Spleen (tissue), 7 donors: ENCODE results near the gene SPTBN5.

ENCODE experiments used
- CTCF ChIP-seq, 11 experiments: fragments of 200-600 bp in 7 of 11; fragments of 450-650 bp in 4 of 11; sonication (generic) in 4 of 11; IDR thresholded peaks in 8 of 11; conservative IDR thresholded peaks in 3 of 11; 1 replicate in 7 of 11; 2 replicates in 4 of 11; pipeline versions ENCODE4 v1.4.0 to v1.8.0; 2016 to 2021; ENCODE audit warnings: antibody characterized with exemption in 11 of 11, inconsistent platforms in 4 of 11, mild to moderate bottlenecking in 1 of 11
- POLR2A ChIP-seq, 3 donors: fragments of 450-650 bp; IDR thresholded peaks; one replicate each; pipeline ENCODE4 v1.5.1; 2017; ENCODE audit warnings: antibody characterized with exemption in 3 of 3, mild to moderate bottlenecking in 1 of 3
- donor health status: DM: no; HTN: no; CAD: no; lungs with moderate emphysema.
- donor health status: DM: no; HTN: no; CAD: no.
- donor health status: DM: no; HTN: no; CAD: no.

DNA sequence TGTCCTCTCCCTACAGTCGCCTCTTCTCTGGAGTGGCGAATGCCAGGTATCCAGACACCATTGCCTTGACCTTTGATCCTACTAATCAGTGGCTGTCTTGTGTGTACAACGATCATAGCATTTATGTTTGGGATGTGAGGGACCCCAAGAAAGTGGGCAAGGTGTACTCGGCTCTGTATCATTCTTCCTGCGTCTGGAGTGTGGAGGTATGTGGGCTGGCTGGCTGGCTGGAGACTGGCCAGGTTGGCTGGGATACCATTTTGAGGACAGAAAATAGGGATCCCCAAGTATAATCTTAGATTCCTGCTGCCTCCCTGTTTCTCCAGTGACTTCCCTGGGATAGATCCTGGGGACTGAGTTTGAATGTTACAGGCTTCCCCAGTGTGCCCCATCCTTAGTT, 79.3 kb downstream of the SPTBN5 start:
- TF ChIP-seq POLR2A (IDR thresholded peaks at IDR 0.05) (no peak), CTCF (IDR thresholded peaks at IDR 0.05 in 8 of 11, conservative IDR thresholded peaks at IDR 0.05 in 3 of 11) (no peak)
